ENCODE measurements around the gene LRRC3B. TPM values are rescaled to one million over a fixed set of nuclear protein-coding genes. Genes with fewer than 3 reads are reported as not detected.

The LRRC3B gene, protein sequence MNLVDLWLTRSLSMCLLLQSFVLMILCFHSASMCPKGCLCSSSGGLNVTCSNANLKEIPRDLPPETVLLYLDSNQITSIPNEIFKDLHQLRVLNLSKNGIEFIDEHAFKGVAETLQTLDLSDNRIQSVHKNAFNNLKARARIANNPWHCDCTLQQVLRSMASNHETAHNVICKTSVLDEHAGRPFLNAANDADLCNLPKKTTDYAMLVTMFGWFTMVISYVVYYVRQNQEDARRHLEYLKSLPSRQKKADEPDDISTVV
- not detected in 5 replicates for total RNA-seq (2022; extraction: Qiagen RNA extraction; ENCODE audit: low read depth)

DNA sequence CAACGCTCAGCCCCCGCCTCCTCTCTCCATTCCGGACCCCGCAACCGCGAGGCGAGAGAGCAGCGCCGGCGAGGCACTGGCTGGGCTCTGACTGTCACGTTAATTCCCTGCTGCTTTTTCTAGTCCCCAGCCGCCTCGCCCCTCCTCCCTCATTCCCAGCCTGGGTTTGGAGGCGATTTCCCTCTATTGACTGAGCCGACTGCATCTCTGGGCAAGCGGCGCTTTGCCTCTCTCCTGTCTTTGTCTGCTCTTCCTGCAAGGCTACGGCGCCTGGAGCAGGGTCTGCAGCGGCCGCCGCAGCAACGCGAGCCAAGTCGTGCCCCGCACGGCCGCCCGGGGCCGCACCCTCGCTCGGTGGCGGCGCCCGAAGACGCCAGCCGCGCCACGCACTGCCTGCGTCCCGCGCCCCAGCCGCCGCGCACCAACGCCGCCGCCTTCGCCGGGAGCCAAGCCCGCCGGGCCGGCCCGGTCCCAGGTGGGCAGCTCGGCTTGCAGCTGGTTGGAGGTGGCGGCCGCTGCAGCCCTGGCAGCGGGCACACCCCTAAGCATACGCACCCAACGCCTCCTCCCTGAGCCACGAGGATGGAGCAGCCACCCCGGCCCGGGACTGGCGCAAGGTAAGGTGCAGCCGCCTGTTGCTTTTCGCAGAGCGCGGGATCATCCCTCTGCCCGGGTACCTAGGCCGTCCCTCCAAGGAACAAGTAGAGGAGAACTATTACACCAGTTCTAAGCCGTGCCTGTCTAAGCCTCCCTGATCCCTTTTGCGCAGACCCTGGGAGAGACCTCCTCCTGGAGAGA, at the start of gene LRRC3B:
Gene LRRC3B, plus strand, starts transcription at position 152 of the 798 bp plus-strand sequence. CDS start 86,901 bp downstream, outside the sequence.

